GM19324 (cell line): ENCODE data around the gene TMEM181.
"Not testable (repeated sequence)": the region's sequence is repeated elsewhere in the genome, so short reads cannot be mapped to it uniquely, and the experiment has no call there.

Source experiments
- ATAC-seq: cut with Tn5 transposase; IDR thresholded peaks from one replicate; pipeline ENCODE4 v1.9.1; 2021; ENCODE audit warnings: mild to moderate bottlenecking, moderate library complexity; ENCODE audit not compliant: unreplicated experiment, low FRiP score

The TMEM181 gene

GRCh38 chr6:158591134-158591809, 31.4 kb downstream of the TMEM181 start:
- no peak for ATAC-seq

DNA sequence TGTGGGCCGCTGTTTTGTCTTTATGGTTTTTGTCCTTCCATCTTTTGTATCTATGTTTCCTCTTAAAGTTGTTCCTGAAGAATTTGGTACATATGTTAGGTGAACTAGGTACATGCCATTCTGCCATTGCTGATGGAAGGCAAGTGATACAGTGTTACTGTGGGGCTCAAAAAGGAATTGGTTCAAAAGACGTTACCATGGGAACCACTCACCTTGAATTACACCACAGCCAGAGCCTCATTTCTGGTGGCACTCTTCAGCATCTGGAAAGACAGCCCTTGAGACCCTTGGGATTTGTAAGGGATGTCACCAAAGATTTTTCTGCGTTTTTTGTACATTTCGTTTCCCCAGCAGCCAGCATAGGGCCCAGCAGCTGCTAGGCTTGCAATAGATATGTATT, 31.9 kb downstream of the TMEM181 start:
- ATAC-seq: no peak

DNA sequence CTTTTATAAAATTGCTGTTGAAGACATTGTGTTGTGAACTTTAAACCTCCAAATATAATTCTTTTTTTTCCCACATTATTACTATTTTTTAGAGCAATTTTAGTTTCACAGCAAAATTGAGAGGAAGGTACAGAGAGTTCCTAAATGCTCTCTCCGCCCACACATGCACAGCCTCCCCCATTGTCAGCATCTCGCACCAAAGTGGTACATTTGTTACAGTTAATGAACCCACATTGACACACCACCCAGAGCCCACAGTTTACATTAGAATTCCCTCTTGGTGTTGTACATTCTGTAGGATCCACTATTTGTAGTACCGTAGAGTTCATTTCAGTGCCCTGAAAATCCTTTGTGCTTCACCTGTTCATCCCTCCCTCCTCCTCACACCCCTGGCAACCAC, 33.8 kb downstream of the TMEM181 start:
- no peak for ATAC-seq

DNA sequence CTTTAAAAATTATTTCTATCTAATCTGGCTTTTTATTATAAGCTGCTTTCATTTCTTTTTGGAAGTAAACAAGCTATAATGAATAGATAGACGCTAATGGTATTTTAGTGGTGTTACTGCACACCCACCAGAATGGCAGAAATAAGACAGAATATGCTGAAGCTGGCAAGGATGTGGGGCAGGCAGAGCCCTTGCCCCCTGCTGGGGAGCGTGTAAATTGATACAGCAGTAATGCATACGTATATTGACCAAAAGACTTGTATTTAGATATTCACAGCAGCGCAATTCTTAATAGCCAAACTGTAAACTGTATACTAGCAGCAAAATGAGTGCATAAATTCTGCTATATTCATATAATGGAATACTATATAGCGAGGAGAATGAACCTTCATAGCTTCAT, 35.3 kb downstream of the TMEM181 start:
- ATAC-seq: no peak

GRCh38 chr6:158596861-158597260, 37.0 kb downstream of the TMEM181 start:
- ATAC-seq: no peak

DNA sequence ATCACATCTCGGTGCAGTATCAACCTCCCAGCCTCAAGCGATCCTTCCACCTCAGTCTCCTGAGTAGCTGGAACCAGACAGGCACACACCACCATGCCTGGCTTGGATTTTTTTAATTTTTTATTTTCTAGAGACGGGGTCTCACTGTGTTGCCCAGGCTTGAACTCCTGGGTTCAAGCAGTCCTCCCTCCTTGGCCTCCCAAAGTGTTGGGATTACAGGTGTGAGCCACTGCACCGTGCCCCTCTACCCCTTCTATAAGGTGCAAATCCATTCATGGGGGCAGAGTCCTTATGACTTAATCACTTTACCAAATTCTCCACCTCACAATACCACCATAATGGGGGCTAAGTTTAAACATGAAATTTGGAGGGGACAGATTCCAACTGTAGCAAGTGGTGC, 37.7 kb downstream of the TMEM181 start:
- ATAC-seq: no peak

DNA sequence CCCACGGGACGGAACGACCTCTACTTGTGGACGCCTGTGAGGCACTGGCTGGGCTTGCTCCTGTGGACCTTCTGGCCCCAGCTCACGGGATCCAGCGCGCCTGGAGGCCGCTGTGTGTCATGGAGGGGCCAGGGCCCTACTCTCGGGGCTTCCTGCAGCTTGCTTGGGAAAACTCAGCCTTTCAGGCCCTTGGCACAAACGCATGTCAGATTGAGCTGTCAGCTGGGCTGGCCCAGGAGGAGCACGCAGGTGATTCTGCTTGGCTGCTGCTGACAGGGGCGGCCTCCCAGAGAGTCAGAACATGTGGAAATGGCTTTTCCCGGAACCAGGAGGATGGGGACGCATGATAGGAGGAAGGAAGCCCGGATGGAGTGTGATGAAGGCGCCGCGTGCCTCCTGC, 39.7 kb downstream of the TMEM181 start:
- ATAC-seq: no peak

DNA sequence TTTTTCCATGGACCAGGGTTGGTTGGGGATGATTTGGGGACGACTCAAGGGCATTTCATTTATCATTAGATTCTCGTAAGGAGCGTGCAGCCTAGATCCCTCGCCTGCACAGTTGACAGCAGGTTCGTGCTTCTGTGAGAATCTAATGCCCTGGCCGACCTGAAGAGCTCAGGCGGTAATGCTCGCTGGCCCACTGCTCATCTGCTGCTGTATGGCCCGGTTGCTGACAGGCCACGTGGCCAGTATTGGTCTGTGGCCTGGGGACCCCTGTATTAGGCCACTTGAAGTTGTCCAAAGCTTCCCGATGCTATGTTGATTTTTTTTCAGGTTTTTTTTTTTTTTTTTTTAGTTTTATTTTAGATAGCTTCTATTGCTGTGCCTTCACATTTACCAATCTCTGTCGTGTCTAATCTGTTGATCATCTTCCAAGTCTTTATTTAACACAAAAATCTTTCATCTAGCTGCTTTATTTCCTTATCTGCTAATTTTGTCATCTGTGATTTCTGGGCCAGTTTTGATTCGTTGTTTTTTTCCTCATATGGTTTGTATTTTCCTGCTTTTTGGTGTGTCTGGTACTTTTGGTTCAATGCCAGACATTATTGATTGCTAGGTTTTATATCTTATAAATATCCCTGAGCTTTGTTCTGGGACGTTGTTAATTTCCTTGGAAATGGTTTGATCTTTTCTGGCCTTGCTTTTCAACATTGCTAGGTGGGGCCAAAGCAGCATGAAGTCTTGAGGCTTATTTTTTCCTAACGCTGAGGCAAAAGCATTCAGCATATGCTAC, 43.6 kb downstream of the TMEM181 start:
- ATAC-seq: no peak

DNA sequence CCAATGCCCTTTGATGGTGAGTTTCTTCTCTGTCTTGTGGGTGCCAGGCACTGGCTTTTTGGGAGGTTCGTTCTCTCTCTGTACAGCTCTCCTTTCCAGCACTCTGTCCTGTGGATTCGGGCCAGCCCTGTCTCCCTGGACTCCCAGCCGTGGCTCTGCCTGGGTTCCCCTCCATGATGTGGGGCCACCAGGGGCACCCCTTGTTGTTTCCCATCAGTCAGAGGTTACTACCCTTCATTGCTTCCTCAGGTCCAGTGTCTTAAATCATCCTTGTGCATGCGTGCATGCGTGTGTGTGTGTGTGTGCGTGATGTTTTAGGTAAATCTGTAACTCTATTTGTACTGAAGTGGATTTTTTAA, 44.1 kb downstream of the TMEM181 start:
- ATAC-seq: no peak

- ATAC-seq: no peak
Observed at GRCh38 chr6:158605266-158605878, 45.5 kb downstream of the TMEM181 start.

- ATAC-seq: not testable (repeated sequence)
Observed at GRCh38 chr6:158606011-158606410, 46.1 kb downstream of the TMEM181 start.

DNA sequence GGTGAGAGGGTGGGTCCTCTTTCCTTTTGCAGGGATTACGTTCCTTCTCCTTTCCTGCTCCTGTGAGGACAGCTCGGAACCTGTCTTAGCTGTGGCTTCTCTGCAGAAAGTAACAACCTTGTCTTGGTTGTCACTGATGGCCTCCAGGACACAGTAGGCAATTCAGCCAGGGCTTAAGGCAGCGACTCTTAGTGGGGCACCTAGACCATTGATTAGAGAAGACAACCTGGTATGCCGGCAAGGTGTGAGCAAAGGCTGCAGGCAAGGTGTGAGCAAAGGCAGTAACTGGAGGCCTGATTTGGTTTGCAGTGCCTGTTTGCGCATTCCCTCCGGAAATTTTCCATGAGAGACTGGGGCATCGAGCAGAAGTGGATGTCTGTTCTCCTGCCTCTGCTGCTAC, 47.0 kb downstream of the TMEM181 start:
- ATAC-seq: no peak

DNA sequence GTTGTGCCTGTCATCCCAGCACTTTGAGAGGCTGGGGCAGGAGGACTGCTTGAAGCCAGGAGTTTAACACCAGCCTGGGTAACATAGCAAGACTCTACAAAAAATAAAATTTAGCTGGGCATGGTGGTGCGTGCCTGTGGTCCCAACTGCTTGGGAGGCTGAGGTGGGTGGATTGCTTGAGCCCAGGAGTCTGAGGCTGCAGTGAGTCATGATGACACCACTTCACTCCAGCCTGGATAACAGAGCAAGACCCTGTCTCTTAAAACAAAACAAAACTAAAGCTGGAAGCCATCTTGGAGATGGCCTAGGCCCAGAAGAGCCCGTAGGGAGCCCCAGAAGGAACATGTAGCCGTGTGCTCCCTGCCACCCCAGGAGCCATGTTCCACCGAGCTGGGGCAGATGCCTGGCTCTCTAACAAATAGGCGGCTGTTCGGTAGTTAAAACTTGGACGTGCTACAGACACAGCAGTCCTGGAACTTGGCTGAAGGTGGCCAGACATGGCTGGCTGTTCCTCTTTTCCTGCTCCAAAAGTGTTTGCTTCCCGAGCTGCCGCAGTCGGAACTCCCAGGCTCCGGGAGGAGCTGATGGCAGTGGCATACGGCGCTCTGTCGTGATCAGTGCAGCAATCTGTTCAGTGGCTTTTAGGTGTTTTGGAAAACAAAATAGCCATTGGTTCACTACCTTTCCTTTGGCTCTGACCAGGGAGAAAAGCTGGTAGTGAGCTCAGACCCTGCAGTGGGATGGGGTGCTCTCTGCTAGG, 47.7 kb downstream of the TMEM181 start:
- no peak for ATAC-seq

DNA sequence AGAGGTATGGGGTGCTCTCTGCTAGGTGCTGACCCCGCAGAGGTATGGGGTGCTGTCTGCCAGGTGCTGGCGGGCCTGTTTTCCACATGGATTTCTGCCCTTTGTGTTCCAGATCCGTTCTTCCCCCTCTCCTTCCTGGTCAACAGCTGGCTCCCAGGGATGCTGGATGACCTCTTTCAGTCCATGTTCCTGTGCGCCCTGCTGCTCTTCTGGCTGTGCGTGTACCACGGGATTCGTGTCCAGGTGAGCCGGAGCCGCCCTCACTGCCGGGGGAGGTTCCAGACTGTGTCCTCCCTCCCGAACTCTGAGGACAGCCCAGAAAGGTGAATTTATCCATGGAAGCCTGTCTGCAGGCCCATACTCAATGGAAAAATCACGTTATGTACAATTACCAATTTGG, 48.3 kb downstream of the TMEM181 start:
- ATAC-seq: no peak

GRCh38 chr6:158609455-158610155, 49.7 kb downstream of the TMEM181 start:
- no peak for ATAC-seq

DNA sequence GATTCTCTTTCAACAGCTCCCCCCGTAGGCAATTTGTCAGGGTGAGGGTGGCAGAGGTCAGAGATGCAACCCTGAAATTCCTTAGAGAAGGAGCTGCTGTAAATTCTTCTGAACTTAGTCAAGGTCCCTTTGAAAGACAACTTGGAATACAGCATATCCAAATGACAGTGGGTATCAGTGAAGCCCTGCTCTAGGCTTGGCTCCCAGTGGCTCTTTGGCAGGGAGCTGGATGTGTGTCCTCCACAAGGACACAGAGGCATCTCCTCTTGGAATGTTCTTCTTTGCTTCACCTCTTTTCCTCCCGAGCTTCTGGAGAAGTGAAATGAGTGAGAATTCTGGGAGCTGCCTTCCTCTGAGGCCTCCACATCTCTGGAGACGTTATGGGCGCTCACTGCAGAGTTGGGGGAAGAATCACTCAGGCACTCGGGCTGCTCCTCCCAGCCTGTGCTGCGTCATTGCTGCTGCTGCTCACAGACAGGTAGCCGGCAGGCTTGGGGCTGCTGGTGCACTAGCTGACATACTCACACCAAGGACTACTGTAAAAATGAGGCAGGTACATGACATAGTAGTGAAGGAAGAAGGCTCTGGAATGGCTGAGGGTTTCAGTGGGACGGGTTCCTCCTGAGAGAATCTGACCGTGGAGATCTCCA, 50.6 kb downstream of the TMEM181 start:
- no peak for ATAC-seq

DNA sequence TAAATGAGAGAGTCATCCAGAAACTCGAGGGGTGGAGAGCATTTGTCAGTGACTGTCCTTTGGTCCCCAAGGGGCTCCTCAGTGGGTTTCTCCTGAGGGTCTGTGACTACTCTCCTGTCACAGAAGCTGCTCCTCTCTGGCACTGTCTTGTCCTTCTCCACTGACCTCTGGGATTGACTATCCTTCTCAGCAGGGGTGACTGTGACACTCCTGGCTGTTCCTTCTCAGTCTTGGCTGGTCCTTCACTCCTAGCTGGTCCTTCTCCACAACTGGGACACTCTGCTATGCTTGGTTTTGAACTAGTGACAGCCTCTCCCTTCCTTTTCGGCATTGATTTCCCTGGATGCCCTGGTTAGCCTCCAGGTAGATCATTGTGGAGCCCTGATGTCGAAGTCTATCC, 51.1 kb downstream of the TMEM181 start:
- no peak for ATAC-seq

- ATAC-seq: no peak
Observed at GRCh38 chr6:158611541-158612370, 51.9 kb downstream of the TMEM181 start.

DNA sequence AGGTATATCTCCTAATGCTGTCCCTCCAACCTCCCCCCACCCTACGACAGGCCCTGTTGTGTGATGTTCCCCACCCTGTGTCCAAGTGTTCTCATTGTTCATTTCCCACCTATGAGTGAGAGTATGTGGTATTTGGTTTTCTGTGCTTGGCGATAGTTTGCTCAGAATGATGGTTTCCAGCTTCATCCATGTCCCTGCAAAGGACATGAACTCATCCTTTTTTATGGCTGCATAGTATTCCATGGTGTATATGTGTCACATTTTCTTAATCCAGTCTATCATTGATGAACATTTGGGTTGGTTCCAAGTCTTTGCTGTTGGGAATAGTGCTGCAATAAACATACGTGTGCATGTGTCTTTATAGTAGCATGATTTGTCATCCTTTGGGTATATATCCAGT, 54.7 kb downstream of the TMEM181 start:
- not testable (repeated sequence) for ATAC-seq
